HEK293 (cell line): ENCODE results near the gene TSPAN9.

Experiments
- CTCF ChIA-PET: fragments of 350-600 bp; formaldehyde crosslinking; extraction: SDS; loops from one replicate; lab custom pipeline; 2021; ENCODE audit warnings: antibody characterized with exemption; lab: Yijun Ruan, JAX
- POLR2A ChIA-PET: fragments of 300-600 bp; formaldehyde crosslinking; extraction: SDS; loops from one replicate; lab custom pipeline; 2020; ENCODE audit warnings: antibody characterized with exemption, inconsistent platforms; lab: Yijun Ruan, JAX
- H3K27ac ChIP-seq: fragments of 200-500 bp; sonication (Bioruptor generic); 2 replicates; pipeline ENCODE4 v1.5.1; 2014; ENCODE audit warnings: low read depth, low read length, control low read depth, inconsistent platforms; ENCODE audit errors: extremely low read depth
- H3K36me3 ChIP-seq, 2 experiments: fragments of 200-500 bp in 1 of 2; sonication (Bioruptor generic) in 1 of 2; 1 replicate in 1 of 2; 2 replicates in 1 of 2; pipeline ENCODE4 v1.5.1; 2014 to 2017; ENCODE audit warnings: inconsistent platforms in 2 of 2, low read length in 2 of 2; ENCODE audit not compliant: control insufficient read depth in 2 of 2, insufficient read depth in 1 of 2
- H3K4me1 ChIP-seq: fragments of 200-500 bp; sonication (Bioruptor generic); 2 replicates; pipeline ENCODE4 v1.5.1; 2014; ENCODE audit warnings: mild to moderate bottlenecking, low read length, inconsistent platforms; ENCODE audit not compliant: control insufficient read depth, insufficient read depth
- H3K4me3 ChIP-seq: 2 replicates; pipeline ENCODE4 v1.5.1; 2011; ENCODE audit warnings: low read depth, mild to moderate bottlenecking, control low read depth, low read length, moderate library complexity
- H3K9me3 ChIP-seq: fragments of 200-500 bp; sonication (Bioruptor generic); 2 replicates; pipeline ENCODE4 v1.5.1; 2014; ENCODE audit warnings: low read depth, low read length, inconsistent platforms; ENCODE audit not compliant: control insufficient read depth, insufficient read depth
- HOXC10 ChIP-seq: sonication (generic); formaldehyde crosslinking; IDR thresholded peaks from 2 replicates; pipeline ENCODE4 v1.8.1; 2023; ENCODE audit warnings: mild to moderate bottlenecking, missing genetic modification reagents
- MZF1 ChIP-seq: fragments of 450-650 bp; formaldehyde crosslinking; IDR thresholded peaks from 2 replicates; pipeline ENCODE4 v1.5.1; 2017; ENCODE audit warnings: missing biosample characterization, missing genetic modification characterization, borderline replicate concordance
- TCF7L2 ChIP-seq: IDR thresholded peaks from 2 replicates; pipeline ENCODE4 v1.6.1; 2011; ENCODE audit warnings: low read depth, mild to moderate bottlenecking, inconsistent platforms, low read length, moderate library complexity, borderline replicate concordance
- ZNF133 ChIP-seq: fragments of 450-650 bp; formaldehyde crosslinking; IDR thresholded peaks from 2 replicates; pipeline ENCODE4 v1.5.1; 2016; ENCODE audit warnings: missing biosample characterization, missing genetic modification characterization
- ZNF174 ChIP-seq: fragments of 450-650 bp; formaldehyde crosslinking; IDR thresholded peaks from 2 replicates; pipeline ENCODE4 v1.5.0; 2017; ENCODE audit warnings: missing biosample characterization, mild to moderate bottlenecking, missing genetic modification characterization
- ZNF2 ChIP-seq: fragments of 450-650 bp; formaldehyde crosslinking; IDR thresholded peaks from 2 replicates; pipeline ENCODE4 v1.5.1; 2016; ENCODE audit warnings: missing biosample characterization, missing genetic modification characterization
- ZNF335 ChIP-seq: fragments of 450-650 bp; formaldehyde crosslinking; conservative IDR thresholded peaks from 2 replicates; pipeline ENCODE4 v1.5.1; 2016; ENCODE audit warnings: missing biosample characterization, missing genetic modification characterization
- ZNF37A ChIP-seq: fragments of 450-650 bp; IDR thresholded peaks from 2 replicates; pipeline ENCODE4 v1.5.1; 2018; ENCODE audit warnings: missing biosample characterization, missing genetic modification characterization
- ZNF394 ChIP-seq: fragments of 450-650 bp; formaldehyde crosslinking; IDR thresholded peaks from 2 replicates; pipeline ENCODE4 v1.5.1; 2016; ENCODE audit warnings: missing biosample characterization, missing genetic modification characterization, mild to moderate bottlenecking, moderate library complexity, borderline replicate concordance
- ZNF629 ChIP-seq: fragments of 450-650 bp; formaldehyde crosslinking; IDR thresholded peaks from 2 replicates; pipeline ENCODE4 v1.5.1; 2017; ENCODE audit warnings: missing biosample characterization, missing genetic modification characterization
- ZSCAN16 ChIP-seq: fragments of 450-650 bp; formaldehyde crosslinking; IDR thresholded peaks from 2 replicates; pipeline ENCODE4 v1.5.1; 2016; ENCODE audit warnings: missing biosample characterization, missing genetic modification characterization
- TF ChIP-seq, protein P1 (sequence below): fragments of 450-650 bp; formaldehyde crosslinking; IDR thresholded peaks from 2 replicates; pipeline ENCODE4 v1.5.1; 2016; ENCODE audit warnings: missing biosample characterization, missing genetic modification characterization
- TF ChIP-seq, protein P2 (sequence below): fragments of 450-650 bp; formaldehyde crosslinking; IDR thresholded peaks from 2 replicates; pipeline ENCODE4 v1.5.1; 2016; ENCODE audit warnings: missing biosample characterization, missing genetic modification characterization, low read depth
- TF ChIP-seq, protein P3 (sequence below): fragments of 450-650 bp; formaldehyde crosslinking; IDR thresholded peaks from 2 replicates; pipeline ENCODE4 v1.5.1; 2016; ENCODE audit warnings: missing biosample characterization, missing genetic modification characterization
- TF ChIP-seq, protein P4 (sequence below): fragments of 450-650 bp; formaldehyde crosslinking; conservative IDR thresholded peaks from 2 replicates; pipeline ENCODE4 v1.5.1; 2016; ENCODE audit warnings: low read depth, missing biosample characterization, missing genetic modification characterization
- TF ChIP-seq, protein P5 (sequence below): fragments of 450-650 bp; formaldehyde crosslinking; IDR thresholded peaks from 2 replicates; pipeline ENCODE4 v1.5.1; 2016; ENCODE audit warnings: missing biosample characterization, missing genetic modification characterization, borderline replicate concordance

Gene TSPAN9

DNA sequence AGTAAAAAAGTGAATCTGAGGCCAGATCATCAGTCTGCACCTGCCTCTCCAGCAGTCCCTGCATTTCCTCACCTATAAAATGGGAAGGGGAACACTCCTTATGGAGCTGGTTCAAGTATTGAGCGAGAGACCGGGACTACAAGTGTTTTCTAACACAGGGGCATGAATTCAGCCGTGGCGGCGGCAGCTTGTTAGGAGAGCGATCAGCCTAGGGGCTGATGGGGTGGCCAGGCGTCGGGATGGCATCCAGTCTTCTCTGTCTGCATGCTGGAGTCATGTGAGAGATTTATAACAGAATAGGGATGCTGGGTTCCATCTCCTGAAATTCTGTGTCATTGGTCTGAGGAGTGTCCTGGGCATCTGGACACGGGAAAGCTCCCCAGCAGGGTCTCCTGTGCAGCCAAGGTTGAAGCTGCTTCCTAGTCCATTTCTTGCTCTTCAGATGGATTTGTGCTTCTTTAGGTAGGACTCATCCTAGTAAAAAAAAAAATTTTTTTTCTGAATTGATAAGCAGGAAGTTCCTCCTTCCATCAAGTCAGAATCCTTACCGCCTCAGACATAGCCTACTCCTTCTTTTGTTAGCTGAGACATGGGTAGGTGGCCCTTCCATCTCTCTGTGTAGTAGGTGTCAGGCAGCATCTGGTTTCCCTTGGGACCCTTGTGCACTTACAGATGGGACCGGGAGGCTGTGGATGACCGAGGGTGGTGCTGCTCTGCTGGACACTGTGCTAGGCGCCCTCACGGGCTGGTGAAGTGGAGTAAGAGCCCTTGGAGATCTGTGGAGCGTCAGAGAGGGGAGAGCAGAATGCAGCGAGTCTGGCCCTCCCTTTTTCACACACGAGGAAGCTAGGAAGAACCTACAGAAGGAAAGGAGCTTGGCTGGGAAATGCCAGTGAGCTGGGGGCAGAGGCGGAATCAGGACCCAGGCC lies 146.7 kb downstream of the TSPAN9 start:
- H3K4me1 ChIP-seq, result peaks cover 2% of the 10 kb centered on the region; the same call in 1 of the 2 replicates
- H3K4me3 ChIP-seq, result no peak overlapping the region
- POLR2A ChIA-PET, result no interaction called here
- CTCF ChIA-PET, result interaction anchor here (0.9 to 2.0 kb wide), 4 partner anchors 10 to 89 kb away, joined by 3 to 13 read pairs (median 4); no protein-coding TSS in a partner anchor
- H3K36me3 ChIP-seq, result no peaks in the 10 kb centered on the region
- H3K9me3 ChIP-seq, result no peaks in the 10 kb centered on the region
- no peak overlapping the region for H3K27ac ChIP-seq
- TF ChIP-seq, protein P1, sequence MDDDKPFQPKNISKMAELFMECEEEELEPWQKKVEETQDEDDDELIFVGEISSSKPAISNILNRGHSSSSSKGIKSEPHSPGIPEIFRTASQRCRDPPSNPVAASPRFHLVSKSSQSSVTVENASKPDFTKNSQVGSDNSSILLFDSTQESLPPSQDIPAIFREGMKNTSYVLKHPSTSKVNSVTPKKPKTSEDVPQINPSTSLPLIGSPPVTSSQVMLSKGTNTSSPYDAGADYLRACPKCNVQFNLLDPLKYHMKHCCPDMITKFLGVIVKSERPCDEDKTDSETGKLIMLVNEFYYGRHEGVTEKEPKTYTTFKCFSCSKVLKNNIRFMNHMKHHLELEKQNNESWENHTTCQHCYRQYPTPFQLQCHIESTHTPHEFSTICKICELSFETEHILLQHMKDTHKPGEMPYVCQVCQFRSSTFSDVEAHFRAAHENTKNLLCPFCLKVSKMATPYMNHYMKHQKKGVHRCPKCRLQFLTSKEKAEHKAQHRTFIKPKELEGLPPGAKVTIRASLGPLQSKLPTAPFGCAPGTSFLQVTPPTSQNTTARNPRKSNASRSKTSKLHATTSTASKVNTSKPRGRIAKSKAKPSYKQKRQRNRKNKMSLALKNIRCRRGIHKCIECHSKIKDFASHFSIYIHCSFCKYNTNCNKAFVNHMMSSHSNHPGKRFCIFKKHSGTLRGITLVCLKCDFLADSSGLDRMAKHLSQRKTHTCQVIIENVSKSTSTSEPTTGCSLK (tag by site-specific recombination), result no peak
- TF ChIP-seq, protein P2, sequence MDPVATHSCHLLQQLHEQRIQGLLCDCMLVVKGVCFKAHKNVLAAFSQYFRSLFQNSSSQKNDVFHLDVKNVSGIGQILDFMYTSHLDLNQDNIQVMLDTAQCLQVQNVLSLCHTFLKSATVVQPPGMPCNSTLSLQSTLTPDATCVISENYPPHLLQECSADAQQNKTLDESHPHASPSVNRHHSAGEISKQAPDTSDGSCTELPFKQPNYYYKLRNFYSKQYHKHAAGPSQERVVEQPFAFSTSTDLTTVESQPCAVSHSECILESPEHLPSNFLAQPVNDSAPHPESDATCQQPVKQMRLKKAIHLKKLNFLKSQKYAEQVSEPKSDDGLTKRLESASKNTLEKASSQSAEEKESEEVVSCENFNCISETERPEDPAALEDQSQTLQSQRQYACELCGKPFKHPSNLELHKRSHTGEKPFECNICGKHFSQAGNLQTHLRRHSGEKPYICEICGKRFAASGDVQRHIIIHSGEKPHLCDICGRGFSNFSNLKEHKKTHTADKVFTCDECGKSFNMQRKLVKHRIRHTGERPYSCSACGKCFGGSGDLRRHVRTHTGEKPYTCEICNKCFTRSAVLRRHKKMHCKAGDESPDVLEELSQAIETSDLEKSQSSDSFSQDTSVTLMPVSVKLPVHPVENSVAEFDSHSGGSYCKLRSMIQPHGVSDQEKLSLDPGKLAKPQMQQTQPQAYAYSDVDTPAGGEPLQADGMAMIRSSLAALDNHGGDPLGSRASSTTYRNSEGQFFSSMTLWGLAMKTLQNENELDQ (tag by site-specific recombination), result no peak
- TF ChIP-seq, protein P3, sequence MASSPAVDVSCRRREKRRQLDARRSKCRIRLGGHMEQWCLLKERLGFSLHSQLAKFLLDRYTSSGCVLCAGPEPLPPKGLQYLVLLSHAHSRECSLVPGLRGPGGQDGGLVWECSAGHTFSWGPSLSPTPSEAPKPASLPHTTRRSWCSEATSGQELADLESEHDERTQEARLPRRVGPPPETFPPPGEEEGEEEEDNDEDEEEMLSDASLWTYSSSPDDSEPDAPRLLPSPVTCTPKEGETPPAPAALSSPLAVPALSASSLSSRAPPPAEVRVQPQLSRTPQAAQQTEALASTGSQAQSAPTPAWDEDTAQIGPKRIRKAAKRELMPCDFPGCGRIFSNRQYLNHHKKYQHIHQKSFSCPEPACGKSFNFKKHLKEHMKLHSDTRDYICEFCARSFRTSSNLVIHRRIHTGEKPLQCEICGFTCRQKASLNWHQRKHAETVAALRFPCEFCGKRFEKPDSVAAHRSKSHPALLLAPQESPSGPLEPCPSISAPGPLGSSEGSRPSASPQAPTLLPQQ (tag by site-specific recombination), result no peak
- no peak for TF ChIP-seq TCF7L2
- TF ChIP-seq ZNF629 (tag by site-specific recombination), result no peak
- no peak for TF ChIP-seq ZNF133
- TF ChIP-seq ZNF2, result no peak
- TF ChIP-seq, protein P4, sequence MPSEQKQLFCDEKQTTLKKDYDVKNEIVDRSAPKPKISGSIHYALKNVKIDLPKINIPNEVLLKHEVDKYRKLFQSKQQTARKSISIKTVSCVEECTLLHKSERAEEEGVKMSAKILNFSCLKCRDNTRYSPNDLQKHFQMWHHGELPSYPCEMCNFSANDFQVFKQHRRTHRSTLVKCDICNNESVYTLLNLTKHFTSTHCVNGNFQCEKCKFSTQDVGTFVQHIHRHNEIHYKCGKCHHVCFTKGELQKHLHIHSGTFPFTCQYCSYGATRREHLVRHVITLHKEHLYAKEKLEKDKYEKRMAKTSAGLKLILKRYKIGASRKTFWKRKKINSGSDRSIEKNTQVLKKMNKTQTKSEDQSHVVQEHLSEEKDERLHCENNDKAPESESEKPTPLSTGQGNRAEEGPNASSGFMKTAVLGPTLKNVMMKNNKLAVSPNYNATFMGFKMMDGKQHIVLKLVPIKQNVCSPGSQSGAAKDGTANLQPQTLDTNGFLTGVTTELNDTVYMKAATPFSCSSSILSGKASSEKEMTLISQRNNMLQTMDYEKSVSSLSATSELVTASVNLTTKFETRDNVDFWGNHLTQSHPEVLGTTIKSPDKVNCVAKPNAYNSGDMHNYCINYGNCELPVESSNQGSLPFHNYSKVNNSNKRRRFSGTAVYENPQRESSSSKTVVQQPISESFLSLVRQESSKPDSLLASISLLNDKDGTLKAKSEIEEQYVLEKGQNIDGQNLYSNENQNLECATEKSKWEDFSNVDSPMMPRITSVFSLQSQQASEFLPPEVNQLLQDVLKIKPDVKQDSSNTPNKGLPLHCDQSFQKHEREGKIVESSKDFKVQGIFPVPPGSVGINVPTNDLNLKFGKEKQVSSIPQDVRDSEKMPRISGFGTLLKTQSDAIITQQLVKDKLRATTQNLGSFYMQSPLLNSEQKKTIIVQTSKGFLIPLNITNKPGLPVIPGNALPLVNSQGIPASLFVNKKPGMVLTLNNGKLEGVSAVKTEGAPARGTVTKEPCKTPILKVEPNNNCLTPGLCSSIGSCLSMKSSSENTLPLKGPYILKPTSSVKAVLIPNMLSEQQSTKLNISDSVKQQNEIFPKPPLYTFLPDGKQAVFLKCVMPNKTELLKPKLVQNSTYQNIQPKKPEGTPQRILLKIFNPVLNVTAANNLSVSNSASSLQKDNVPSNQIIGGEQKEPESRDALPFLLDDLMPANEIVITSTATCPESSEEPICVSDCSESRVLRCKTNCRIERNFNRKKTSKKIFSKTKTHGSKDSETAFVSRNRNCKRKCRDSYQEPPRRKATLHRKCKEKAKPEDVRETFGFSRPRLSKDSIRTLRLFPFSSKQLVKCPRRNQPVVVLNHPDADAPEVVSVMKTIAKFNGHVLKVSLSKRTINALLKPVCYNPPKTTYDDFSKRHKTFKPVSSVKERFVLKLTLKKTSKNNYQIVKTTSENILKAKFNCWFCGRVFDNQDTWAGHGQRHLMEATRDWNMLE (tag by site-specific recombination), result no peak
- TF ChIP-seq ZNF394 (tag by site-specific recombination), result no peak
- TF ChIP-seq MZF1 (tag by site-specific recombination), result no peak
- TF ChIP-seq ZNF37A (tag by site-specific recombination), result no peak
- TF ChIP-seq ZSCAN16 (tag by site-specific recombination), result no peak
- TF ChIP-seq ZNF335 (tag by site-specific recombination), result no peak
- TF ChIP-seq, protein P5, sequence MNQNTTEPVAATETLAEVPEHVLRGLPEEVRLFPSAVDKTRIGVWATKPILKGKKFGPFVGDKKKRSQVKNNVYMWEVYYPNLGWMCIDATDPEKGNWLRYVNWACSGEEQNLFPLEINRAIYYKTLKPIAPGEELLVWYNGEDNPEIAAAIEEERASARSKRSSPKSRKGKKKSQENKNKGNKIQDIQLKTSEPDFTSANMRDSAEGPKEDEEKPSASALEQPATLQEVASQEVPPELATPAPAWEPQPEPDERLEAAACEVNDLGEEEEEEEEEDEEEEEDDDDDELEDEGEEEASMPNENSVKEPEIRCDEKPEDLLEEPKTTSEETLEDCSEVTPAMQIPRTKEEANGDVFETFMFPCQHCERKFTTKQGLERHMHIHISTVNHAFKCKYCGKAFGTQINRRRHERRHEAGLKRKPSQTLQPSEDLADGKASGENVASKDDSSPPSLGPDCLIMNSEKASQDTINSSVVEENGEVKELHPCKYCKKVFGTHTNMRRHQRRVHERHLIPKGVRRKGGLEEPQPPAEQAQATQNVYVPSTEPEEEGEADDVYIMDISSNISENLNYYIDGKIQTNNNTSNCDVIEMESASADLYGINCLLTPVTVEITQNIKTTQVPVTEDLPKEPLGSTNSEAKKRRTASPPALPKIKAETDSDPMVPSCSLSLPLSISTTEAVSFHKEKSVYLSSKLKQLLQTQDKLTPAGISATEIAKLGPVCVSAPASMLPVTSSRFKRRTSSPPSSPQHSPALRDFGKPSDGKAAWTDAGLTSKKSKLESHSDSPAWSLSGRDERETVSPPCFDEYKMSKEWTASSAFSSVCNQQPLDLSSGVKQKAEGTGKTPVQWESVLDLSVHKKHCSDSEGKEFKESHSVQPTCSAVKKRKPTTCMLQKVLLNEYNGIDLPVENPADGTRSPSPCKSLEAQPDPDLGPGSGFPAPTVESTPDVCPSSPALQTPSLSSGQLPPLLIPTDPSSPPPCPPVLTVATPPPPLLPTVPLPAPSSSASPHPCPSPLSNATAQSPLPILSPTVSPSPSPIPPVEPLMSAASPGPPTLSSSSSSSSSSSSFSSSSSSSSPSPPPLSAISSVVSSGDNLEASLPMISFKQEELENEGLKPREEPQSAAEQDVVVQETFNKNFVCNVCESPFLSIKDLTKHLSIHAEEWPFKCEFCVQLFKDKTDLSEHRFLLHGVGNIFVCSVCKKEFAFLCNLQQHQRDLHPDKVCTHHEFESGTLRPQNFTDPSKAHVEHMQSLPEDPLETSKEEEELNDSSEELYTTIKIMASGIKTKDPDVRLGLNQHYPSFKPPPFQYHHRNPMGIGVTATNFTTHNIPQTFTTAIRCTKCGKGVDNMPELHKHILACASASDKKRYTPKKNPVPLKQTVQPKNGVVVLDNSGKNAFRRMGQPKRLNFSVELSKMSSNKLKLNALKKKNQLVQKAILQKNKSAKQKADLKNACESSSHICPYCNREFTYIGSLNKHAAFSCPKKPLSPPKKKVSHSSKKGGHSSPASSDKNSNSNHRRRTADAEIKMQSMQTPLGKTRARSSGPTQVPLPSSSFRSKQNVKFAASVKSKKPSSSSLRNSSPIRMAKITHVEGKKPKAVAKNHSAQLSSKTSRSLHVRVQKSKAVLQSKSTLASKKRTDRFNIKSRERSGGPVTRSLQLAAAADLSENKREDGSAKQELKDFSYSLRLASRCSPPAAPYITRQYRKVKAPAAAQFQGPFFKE (tag by site-specific recombination), result no peak
- TF ChIP-seq ZNF174 (tag by site-specific recombination), result no peak
- no peak for TF ChIP-seq HOXC10 (CRISPR knock-in tag)
